Left ventricle myocardium inferior (tissue), 1 donor: ENCODE data around the gene PKIB. TPM values are rescaled to one million over a fixed set of nuclear protein-coding genes. Genes with fewer than 3 reads are reported as not detected.

ENCODE experiments used
- DNase-seq: peaks from one replicate; pipeline ENCODE4 v3.0.0-alpha.2; 2020
- H3K27ac ChIP-seq: fragments of 200-600 bp; replicated peaks from 2 replicates; pipeline ENCODE4 v1.8.0; 2021
- H3K27me3 ChIP-seq: fragments of 200-600 bp; 2 replicates; pipeline ENCODE4 v1.8.0; 2021; ENCODE audit warnings: low read depth
- H3K36me3 ChIP-seq: fragments of 200-600 bp; 2 replicates; pipeline ENCODE4 v1.8.0; 2021
- H3K4me1 ChIP-seq: fragments of 200-600 bp; 2 replicates; pipeline ENCODE4 v1.8.0; 2021
- H3K4me3 ChIP-seq: fragments of 200-600 bp; 2 replicates; pipeline ENCODE4 v1.8.0; 2021; ENCODE audit warnings: mild to moderate bottlenecking, moderate library complexity
- H3K9me3 ChIP-seq: fragments of 200-600 bp; replicated peaks from 2 replicates; pipeline ENCODE4 v1.8.0; 2021
- intact Hi-C: fragments of 100-400 bp; cut with micrococcal nuclease; formaldehyde crosslinking; loops from one replicate; pipeline ENCODE4 v1.11.0; 2022
- total RNA-seq: library from RNA; stranded (reverse); fragmentation: NEBNext Ultra II Directional; extraction: Animal tissue kit (Norgen Biotek cat#: 25700); gene quantifications from one replicate; pipeline ENCODE4 v1.2.1, GENCODE V29; 2021
- TF ChIP-seq, protein P1 (sequence below): fragments of 200-600 bp; IDR thresholded peaks from 2 replicates; pipeline ENCODE4 v1.8.0; 2021; ENCODE audit warnings: antibody characterized with exemption, mild to moderate bottlenecking, borderline replicate concordance
- donor health status: DM: no; HTN: yes; CAD: no; lungs with severe emphysema.

The PKIB gene
- total RNA-seq, 1 donor from 2014 or later = 0.30 TPM

DNA sequence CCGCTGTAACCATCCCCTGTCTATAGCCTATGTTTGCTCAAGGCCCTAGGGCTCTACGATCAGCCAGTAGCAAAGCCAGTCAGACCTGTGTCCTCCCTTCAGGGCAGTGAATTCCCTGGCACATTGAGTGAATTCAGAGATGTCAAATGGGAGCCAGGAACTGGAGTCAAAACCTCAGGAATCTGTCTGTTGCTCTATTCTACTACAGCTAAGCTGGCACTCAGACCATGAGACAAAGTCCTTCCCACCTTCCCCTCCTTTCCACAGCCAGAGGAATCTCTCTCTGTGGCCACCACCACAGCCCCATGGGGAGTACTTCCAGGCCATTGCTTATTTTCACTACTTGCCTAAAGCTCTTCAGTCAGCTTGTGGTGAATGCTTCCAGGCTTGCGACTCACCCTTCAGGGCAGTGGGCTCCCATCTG lies 82.0 kb downstream of the PKIB start:
- Histone ChIP-seq H3K4me1 (no peaks in the 10 kb centered on the region), H3K4me3 (no peak overlapping the region), H3K9me3 (peaks cover under 1% of the 10 kb centered on the region), H3K36me3 (no peaks in the 10 kb centered on the region), H3K27ac (no peak overlapping the region), H3K27me3 (no peaks in the 10 kb centered on the region)
- TF ChIP-seq, protein P1, sequence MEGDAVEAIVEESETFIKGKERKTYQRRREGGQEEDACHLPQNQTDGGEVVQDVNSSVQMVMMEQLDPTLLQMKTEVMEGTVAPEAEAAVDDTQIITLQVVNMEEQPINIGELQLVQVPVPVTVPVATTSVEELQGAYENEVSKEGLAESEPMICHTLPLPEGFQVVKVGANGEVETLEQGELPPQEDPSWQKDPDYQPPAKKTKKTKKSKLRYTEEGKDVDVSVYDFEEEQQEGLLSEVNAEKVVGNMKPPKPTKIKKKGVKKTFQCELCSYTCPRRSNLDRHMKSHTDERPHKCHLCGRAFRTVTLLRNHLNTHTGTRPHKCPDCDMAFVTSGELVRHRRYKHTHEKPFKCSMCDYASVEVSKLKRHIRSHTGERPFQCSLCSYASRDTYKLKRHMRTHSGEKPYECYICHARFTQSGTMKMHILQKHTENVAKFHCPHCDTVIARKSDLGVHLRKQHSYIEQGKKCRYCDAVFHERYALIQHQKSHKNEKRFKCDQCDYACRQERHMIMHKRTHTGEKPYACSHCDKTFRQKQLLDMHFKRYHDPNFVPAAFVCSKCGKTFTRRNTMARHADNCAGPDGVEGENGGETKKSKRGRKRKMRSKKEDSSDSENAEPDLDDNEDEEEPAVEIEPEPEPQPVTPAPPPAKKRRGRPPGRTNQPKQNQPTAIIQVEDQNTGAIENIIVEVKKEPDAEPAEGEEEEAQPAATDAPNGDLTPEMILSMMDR = no peak
- DNase-seq = no peak
- intact Hi-C loops = no loop called here

DNA sequence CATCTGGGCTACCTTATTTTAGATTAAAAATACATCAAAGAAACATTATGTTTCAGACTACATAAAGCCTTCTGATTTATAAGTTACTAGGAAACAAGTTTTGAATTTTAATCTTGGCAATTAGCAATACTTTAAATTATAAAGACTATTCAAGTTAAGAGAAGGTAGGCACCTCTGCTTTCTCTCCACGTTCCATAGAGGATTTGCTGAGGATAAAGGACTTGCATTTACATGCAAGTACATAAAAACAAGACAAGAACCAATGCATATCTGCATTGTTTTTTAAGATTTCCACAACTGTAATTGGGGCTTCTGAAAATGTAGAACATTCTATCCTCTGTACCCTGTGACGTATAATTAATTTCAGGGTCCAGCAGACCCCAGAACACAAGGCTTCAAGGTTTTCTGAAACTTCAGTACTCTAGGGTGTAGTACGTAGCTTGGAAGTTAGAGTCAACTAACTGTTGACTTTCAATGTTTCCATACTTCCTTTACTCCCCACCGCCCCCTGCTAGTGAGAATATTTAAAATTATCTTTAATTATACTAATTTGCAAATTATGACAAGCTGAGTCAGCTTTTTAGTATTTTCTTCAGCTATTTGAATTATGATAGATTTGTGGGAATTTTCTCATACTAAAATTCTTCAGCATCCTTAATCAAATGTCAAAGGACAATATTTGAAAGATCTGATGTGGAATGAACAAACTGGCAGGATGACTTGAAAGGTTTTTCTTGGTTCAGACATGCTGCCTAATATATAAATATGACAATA lies 82.8 kb downstream of the PKIB start:
- Histone ChIP-seq H3K9me3 (no peaks in the 10 kb centered on the region), H3K27ac (no peak overlapping the region), H3K4me1 (no peaks in the 10 kb centered on the region), H3K27me3 (no peaks in the 10 kb centered on the region), H3K4me3 (no peak overlapping the region), H3K36me3 (no peaks in the 10 kb centered on the region)
- intact Hi-C loops = no loop called here
- TF ChIP-seq, protein P1 = no peak
- DNase-seq = no peak

DNA sequence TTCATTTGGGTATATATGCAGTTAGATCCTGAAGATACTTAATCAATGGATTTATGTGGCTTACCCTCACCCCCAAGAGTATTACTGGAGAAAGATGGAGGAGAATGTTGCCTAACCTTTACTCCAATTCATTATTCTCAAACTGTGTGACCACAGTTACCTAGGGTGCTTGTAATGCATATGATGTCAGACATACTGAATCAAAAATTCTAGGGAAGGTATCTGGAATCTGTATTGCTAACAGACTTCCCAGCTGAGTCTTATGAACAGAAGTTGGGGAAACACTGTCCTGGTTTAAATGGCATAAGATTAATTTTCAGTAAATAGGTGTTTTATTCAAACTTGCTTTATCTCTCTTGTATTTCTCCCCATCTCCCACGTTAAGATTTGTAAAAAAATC lies 83.9 kb downstream of the PKIB start:
- Histone ChIP-seq H3K27me3 (no peaks in the 10 kb centered on the region), H3K4me3 (no peak overlapping the region), H3K36me3 (no peaks in the 10 kb centered on the region), H3K9me3 (no peaks in the 10 kb centered on the region), H3K27ac (no peak overlapping the region), H3K4me1 (no peaks in the 10 kb centered on the region)
- intact Hi-C loops = no loop called here
- no peak for DNase-seq
- TF ChIP-seq, protein P1 = no peak

DNA sequence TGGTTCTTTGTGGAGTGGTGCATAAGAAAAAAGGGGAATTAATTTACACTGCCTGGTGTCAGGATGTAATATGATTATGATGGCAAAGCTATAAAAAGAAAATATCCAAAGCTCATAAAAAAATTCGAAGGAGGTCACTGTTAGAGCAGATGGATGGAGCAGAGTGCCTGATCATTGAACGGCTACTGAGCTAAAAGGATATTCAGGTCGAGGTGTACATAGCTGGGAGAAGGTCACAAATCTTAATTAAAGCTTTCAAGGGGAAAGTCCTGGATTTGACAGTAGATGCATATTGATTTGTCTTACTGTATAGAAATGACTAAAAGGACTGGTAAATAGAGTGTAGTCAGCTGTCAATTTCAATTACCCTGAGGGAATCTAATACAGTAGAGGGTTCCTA lies 84.4 kb downstream of the PKIB start:
- Histone ChIP-seq H3K27me3 (no peaks in the 10 kb centered on the region), H3K27ac (no peak overlapping the region), H3K4me1 (no peaks in the 10 kb centered on the region), H3K36me3 (no peaks in the 10 kb centered on the region), H3K4me3 (no peak overlapping the region), H3K9me3 (no peaks in the 10 kb centered on the region)
- intact Hi-C loops = no loop called here
- no peak for DNase-seq
- TF ChIP-seq, protein P1 = no peak

DNA sequence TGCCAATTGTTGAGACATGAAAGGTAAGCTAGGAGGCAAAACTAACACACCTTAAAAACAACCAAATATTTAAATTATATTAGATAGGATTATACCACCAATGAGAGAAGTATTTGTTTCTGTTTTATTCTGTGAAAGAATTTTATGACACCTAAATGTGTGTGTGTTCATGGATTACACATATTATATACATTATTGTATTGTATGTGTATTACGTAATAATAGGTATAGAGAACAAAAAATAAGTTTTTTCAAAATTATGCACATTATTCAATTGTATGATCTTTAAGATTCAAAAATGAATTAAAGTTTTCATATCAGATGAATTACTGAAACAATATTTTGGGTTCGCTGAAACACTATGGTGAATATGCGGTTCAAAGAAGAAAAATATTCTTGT lies 85.0 kb downstream of the PKIB start:
- no peaks in the 10 kb centered on the region for H3K27me3 ChIP-seq
- no peaks in the 10 kb centered on the region for H3K36me3 ChIP-seq
- no peaks in the 10 kb centered on the region for H3K9me3 ChIP-seq
- H3K4me1 ChIP-seq = no peaks in the 10 kb centered on the region
- H3K27ac ChIP-seq = no peak overlapping the region
- DNase-seq = no peak
- no peak overlapping the region for H3K4me3 ChIP-seq
- intact Hi-C loops = no loop called here
- TF ChIP-seq, protein P1 = no peak
